ENCODE results near the gene EMC9. TPM values are rescaled to one million over a fixed set of nuclear protein-coding genes. Genes with fewer than 3 reads are reported as not detected.

EMC9 gene
- total RNA-seq, 1 donor from 2014 or later, result 18.5 TPM

GRCh38 chr14:24155100-24155499, 13.7 kb upstream of the EMC9 start:
- Mint-ChIP-seq H3K27me3 (ENCODE audit: low read depth, unreplicated experiment) (no peaks in the 10 kb centered on the region), H3K36me3 (ENCODE audit: low read depth, unreplicated experiment) (peaks cover 23% of the 10 kb centered on the region), H3K9me3 (ENCODE audit: unreplicated experiment) (no peaks in the 10 kb centered on the region), H3K4me1 (ENCODE audit: low read depth, unreplicated experiment) (no peaks in the 10 kb centered on the region), H3K4me3 (ENCODE audit: unreplicated experiment) (no peak overlapping the region), H3K27ac (ENCODE audit: unreplicated experiment) (peak overlapping the region; percentile 43)
- H3K4me1 ChIP-seq (ENCODE audit: insufficient read depth, low read length), result no peaks in the 10 kb centered on the region
- no peak overlapping the region for H3K4me2 ChIP-seq (ENCODE audit: low read length)
- H3K9me3 ChIP-seq (ENCODE audit: insufficient read depth, low read depth, low read length), result no peaks in the 10 kb centered on the region
- H3K4me3 ChIP-seq (ENCODE audit: insufficient read depth, low read depth, low read length), result no peak overlapping the region
- peaks cover 45% of the 10 kb centered on the region for H3K36me3 ChIP-seq (ENCODE audit: insufficient read depth, low read length)
- H2AFZ ChIP-seq (ENCODE audit: low read depth, low read length), result no peak overlapping the region
- peaks cover 6% of the 10 kb centered on the region for H3K79me2 ChIP-seq (ENCODE audit: insufficient read depth, low read length)
- TF ChIP-seq CTCF (IDR thresholded peaks at IDR 0.05; ENCODE audit: insufficient read depth, low read depth, low read length), result no peak
- no peak for TF ChIP-seq EZH2 (IDR thresholded peaks at IDR 0.05; ENCODE audit: insufficient read depth, low read length)
- no peak overlapping the region for H3K27ac ChIP-seq (ENCODE audit: low read depth, low read length)
- H4K20me1 ChIP-seq (ENCODE audit: insufficient read depth, low read length), result peaks cover 17% of the 10 kb centered on the region
- DNase-seq (ENCODE audit: low read depth) (no peak), FAIRE-seq (no peak)
- H3K27me3 ChIP-seq (ENCODE audit: insufficient read depth, low read length), result no peaks in the 10 kb centered on the region
- no peak overlapping the region for H3K9ac ChIP-seq (ENCODE audit: low read length)

DNA sequence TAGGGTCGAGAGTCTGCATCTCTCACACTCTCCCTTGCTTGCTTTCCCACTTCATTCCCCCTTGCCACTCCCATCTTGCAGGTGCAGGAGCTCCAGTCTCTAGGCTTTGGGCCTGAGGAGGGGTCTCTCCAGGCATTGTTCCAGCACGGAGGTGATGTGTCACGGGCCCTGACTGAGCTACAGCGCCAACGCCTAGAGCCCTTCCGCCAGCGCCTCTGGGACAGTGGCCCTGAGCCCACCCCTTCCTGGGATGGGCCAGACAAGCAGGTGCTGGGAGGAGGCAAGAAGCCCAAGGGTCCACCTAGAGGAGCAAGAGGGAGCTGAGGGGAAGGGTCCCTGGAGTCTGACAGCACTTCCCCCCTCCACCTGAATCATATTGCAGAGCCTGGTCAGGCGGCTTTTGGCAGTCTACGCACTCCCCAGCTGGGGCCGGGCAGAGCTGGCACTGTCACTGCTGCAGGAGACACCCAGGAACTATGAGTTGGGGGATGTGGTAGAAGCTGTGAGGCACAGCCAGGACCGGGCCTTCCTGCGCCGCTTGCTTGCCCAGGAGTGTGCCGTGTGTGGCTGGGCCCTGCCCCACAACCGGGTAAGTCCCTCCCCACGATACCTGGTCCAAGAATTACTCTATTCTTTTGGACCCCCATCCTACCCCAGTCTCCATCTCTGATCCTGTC, 10.2 kb upstream of the EMC9 start:
- Histone ChIP-seq H3K9me3 (ENCODE audit: insufficient read depth, low read depth, low read length) (no peaks in the 10 kb centered on the region), H3K4me2 (ENCODE audit: low read length) (no peak overlapping the region), H4K20me1 (ENCODE audit: insufficient read depth, low read length) (peaks cover 36% of the 10 kb centered on the region), H2AFZ (ENCODE audit: low read depth, low read length) (no peak overlapping the region), H3K27me3 (ENCODE audit: insufficient read depth, low read length) (no peaks in the 10 kb centered on the region), H3K79me2 (ENCODE audit: insufficient read depth, low read length) (peaks cover 34% of the 10 kb centered on the region), H3K4me1 (ENCODE audit: insufficient read depth, low read length) (peaks cover 7% of the 10 kb centered on the region), H3K27ac (ENCODE audit: low read depth, low read length) (no peak overlapping the region), H3K9ac (ENCODE audit: low read length) (no peak overlapping the region), H3K36me3 (ENCODE audit: insufficient read depth, low read length) (peaks cover 45% of the 10 kb centered on the region), H3K4me3 (ENCODE audit: insufficient read depth, low read depth, low read length) (no peak overlapping the region)
- Mint-ChIP-seq H3K4me1 (ENCODE audit: low read depth, unreplicated experiment) (peaks cover 6% of the 10 kb centered on the region), H3K27me3 (ENCODE audit: low read depth, unreplicated experiment) (no peaks in the 10 kb centered on the region), H3K9me3 (ENCODE audit: unreplicated experiment) (no peaks in the 10 kb centered on the region), H3K36me3 (ENCODE audit: low read depth, unreplicated experiment) (peaks cover 10% of the 10 kb centered on the region), H3K4me3 (ENCODE audit: unreplicated experiment) (no peak overlapping the region), H3K27ac (ENCODE audit: unreplicated experiment) (no peak overlapping the region)
- DNase-seq (ENCODE audit: low read depth), result no peak
- no peak for FAIRE-seq
- TF ChIP-seq CTCF (IDR thresholded peaks at IDR 0.05; ENCODE audit: insufficient read depth, low read depth, low read length) (no peak), EZH2 (IDR thresholded peaks at IDR 0.05; ENCODE audit: insufficient read depth, low read length) (no peak)

DNA sequence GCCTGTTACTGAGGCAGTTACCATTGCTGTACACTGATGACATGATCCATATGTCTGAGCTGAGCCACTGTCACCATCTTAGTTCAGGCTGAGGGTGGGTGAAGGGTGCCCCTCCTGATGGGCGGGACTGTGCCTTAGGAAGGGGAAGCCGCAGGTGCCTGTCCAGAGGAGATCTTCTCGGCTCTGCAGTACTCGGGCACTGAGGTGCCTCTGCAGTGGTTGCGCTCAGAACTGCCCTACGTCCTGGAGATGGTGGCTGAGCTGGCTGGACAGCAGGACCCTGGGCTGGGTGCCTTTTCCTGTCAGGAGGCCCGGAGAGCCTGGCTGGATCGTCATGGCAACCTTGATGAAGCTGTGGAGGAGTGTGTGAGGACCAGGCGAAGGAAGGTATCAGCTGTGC, 9.6 kb upstream of the EMC9 start:
- peaks cover 10% of the 10 kb centered on the region for H3K36me3 Mint-ChIP-seq (ENCODE audit: low read depth, unreplicated experiment)
- no peak overlapping the region for H3K27ac ChIP-seq (ENCODE audit: low read depth, low read length)
- DNase-seq (ENCODE audit: low read depth), result no peak
- H3K36me3 ChIP-seq (ENCODE audit: insufficient read depth, low read length), result peaks cover 42% of the 10 kb centered on the region
- H3K27me3 Mint-ChIP-seq (ENCODE audit: low read depth, unreplicated experiment), result no peaks in the 10 kb centered on the region
- H3K79me2 ChIP-seq (ENCODE audit: insufficient read depth, low read length), result peaks cover 35% of the 10 kb centered on the region
- H3K4me1 ChIP-seq (ENCODE audit: insufficient read depth, low read length), result peaks cover 9% of the 10 kb centered on the region
- H3K4me3 ChIP-seq (ENCODE audit: insufficient read depth, low read depth, low read length), result no peak overlapping the region
- no peaks in the 10 kb centered on the region for H3K9me3 Mint-ChIP-seq (ENCODE audit: unreplicated experiment)
- no peaks in the 10 kb centered on the region for H3K9me3 ChIP-seq (ENCODE audit: insufficient read depth, low read depth, low read length)
- no peak overlapping the region for H3K4me2 ChIP-seq (ENCODE audit: low read length)
- H3K9ac ChIP-seq (ENCODE audit: low read length), result no peak overlapping the region
- peaks cover 36% of the 10 kb centered on the region for H4K20me1 ChIP-seq (ENCODE audit: insufficient read depth, low read length)
- H3K4me1 Mint-ChIP-seq (ENCODE audit: low read depth, unreplicated experiment), result peaks cover 6% of the 10 kb centered on the region
- no peak overlapping the region for H3K4me3 Mint-ChIP-seq (ENCODE audit: unreplicated experiment)
- FAIRE-seq, result no peak
- no peaks in the 10 kb centered on the region for H3K27me3 ChIP-seq (ENCODE audit: insufficient read depth, low read length)
- TF ChIP-seq CTCF (IDR thresholded peaks at IDR 0.05; ENCODE audit: insufficient read depth, low read depth, low read length) (no peak), EZH2 (IDR thresholded peaks at IDR 0.05; ENCODE audit: insufficient read depth, low read length) (no peak)
- no peak overlapping the region for H3K27ac Mint-ChIP-seq (ENCODE audit: unreplicated experiment)
- no peak overlapping the region for H2AFZ ChIP-seq (ENCODE audit: low read depth, low read length)
